HCT116 (cell line): ENCODE data around the gene KIR3DL3. TPM values are rescaled to one million over a fixed set of nuclear protein-coding genes. Genes with fewer than 3 reads are reported as not detected.
"Not testable (repeated sequence)": the region's sequence is repeated elsewhere in the genome, so short reads cannot be mapped to it uniquely, and the experiment has no call there.

Source experiments
- ATAC-seq: fragments of 200-7000 bp; cut with Tn5 transposase; 2 replicates; pipeline ENCODE4 v1.9.1; 2020; ENCODE audit warnings: mild to moderate bottlenecking, moderate library complexity
- BruUV-seq: library from RNA; stranded (reverse); fragments of 400-500 nt; replicated peaks from 2 replicates; lab custom pipeline; 2021; lab: Mats Ljungman, UMichigan
- CTCF ChIA-PET: fragments of 300-600 bp; sonication (Branson Sonifier 250); formaldehyde crosslinking; loops from one replicate; lab custom pipeline; 2021; ENCODE audit warnings: antibody characterized with exemption; lab: Charles Lee
- POLR2A ChIA-PET: fragments of 300-600, 350-600 bp; sonication (Branson Sonifier 250); formaldehyde crosslinking; loops from one replicate; lab custom pipeline; 2021; ENCODE audit warnings: antibody characterized with exemption; lab: Charles Lee
- RAD21 ChIA-PET, 2 experiments: fragments of 300-600 bp; sonication (Branson Sonifier 250); formaldehyde crosslinking; loops; one replicate each; lab custom pipeline; 2023; ENCODE audit warnings: low total read pairs in 2 of 2; ENCODE audit not compliant: uncharacterized antibody in 2 of 2, unreplicated experiment in 2 of 2, low non-redundant PET in 1 of 2; lab: Charles Lee
- DNase-seq: peaks from one replicate; pipeline ENCODE4 v3.0.0-alpha.2; 2010; ENCODE audit warnings: low read depth, low spot score
- H2AFZ ChIP-seq: fragments of 200-600 bp; shearing (Covaris generic), sonication (generic); 2 replicates; pipeline ENCODE4 v1.6.1; 2017; ENCODE audit warnings: low read depth, mixed run types, mixed read lengths, antibody characterized with exemption, low read length; ENCODE audit not compliant: poor library complexity, severe bottlenecking
- H3K27ac ChIP-seq: 2 replicates; pipeline ENCODE4 v1.5.1; 2012; ENCODE audit warnings: low read depth, low read length
- H3K27me3 ChIP-seq: fragments of 200-600 bp; sonication (generic); 2 replicates; pipeline ENCODE4 v1.6.1; 2016; ENCODE audit warnings: mixed run types, low read length, mixed read lengths; ENCODE audit not compliant: insufficient read depth
- H3K36me3 ChIP-seq, 2 experiments: fragments of 200-500 bp in 1 of 2; fragments of 200-600 bp in 1 of 2; sonication (Bioruptor generic) in 1 of 2; sonication (generic) in 1 of 2; 2 replicates each; pipeline versions ENCODE4 v1.5.1 to v1.6.1; 2014 to 2016; ENCODE audit warnings: low read length in 2 of 2, inconsistent platforms in 1 of 2, mixed read lengths in 1 of 2, mixed run types in 1 of 2; ENCODE audit not compliant: insufficient read depth in 2 of 2, control insufficient read depth in 1 of 2
- H3K4me1 ChIP-seq, 2 experiments: fragments of 200-600 bp in 1 of 2; sonication (generic) in 1 of 2; 2 replicates each; pipeline versions ENCODE4 v1.5.1 to v1.6.1; 2012 to 2017; ENCODE audit warnings: low read length in 2 of 2, inconsistent platforms in 1 of 2, mild to moderate bottlenecking in 1 of 2, mixed read lengths in 1 of 2, mixed run types in 1 of 2, moderate library complexity in 1 of 2; ENCODE audit not compliant: insufficient read depth in 2 of 2, control insufficient read depth in 1 of 2
- H3K4me2 ChIP-seq: fragments of 200-600 bp; sonication (generic); 2 replicates; pipeline ENCODE4 v1.6.1; 2017; ENCODE audit warnings: mixed run types, low read length, mixed read lengths
- H3K4me3 ChIP-seq, 2 experiments: fragments of 200-600 bp in 1 of 2; sonication (generic) in 1 of 2; replicated peaks in 1 of 2; 2 replicates each; pipeline ENCODE4 v1.5.1; 2011 to 2016; ENCODE audit warnings: low read length in 2 of 2, control low read depth in 1 of 2, low read depth in 1 of 2, mild to moderate bottlenecking in 1 of 2, mixed read lengths in 1 of 2, mixed run types in 1 of 2
- H3K79me2 ChIP-seq: fragments of 200-600 bp; sonication (generic); 2 replicates; pipeline ENCODE4 v1.6.1; 2017; ENCODE audit warnings: mild to moderate bottlenecking, mixed run types, low read length, moderate library complexity, mixed read lengths; ENCODE audit not compliant: insufficient read depth
- H3K9ac ChIP-seq: fragments of 200-600 bp; sonication (generic); 2 replicates; pipeline ENCODE4 v1.6.1; 2016; ENCODE audit warnings: low read length, mixed read lengths
- H3K9me2 ChIP-seq: fragments of 200-600 bp; sonication (generic), shearing (Covaris generic); 2 replicates; pipeline ENCODE4 v1.6.1; 2017; ENCODE audit warnings: mixed run types, mild to moderate bottlenecking, moderate library complexity; ENCODE audit not compliant: insufficient read depth
- H3K9me3 ChIP-seq, 2 experiments: fragments of 200-500 bp in 1 of 2; fragments of 200-600 bp in 1 of 2; sonication (Bioruptor generic) in 1 of 2; sonication (generic) in 1 of 2; 2 replicates each; pipeline ENCODE4 v1.6.1; 2014 to 2017; ENCODE audit warnings: low read length in 2 of 2, mixed read lengths in 2 of 2, inconsistent platforms in 1 of 2, low read depth in 1 of 2, mild to moderate bottlenecking in 1 of 2, mixed run types in 1 of 2, moderate library complexity in 1 of 2; ENCODE audit not compliant: control insufficient read depth in 1 of 2, insufficient read depth in 1 of 2
- H4K20me1 ChIP-seq: fragments of 200-600 bp; sonication (generic), shearing (Covaris generic); 2 replicates; pipeline ENCODE4 v1.6.1; 2017; ENCODE audit warnings: mixed run types, mild to moderate bottlenecking, moderate library complexity; ENCODE audit not compliant: insufficient read depth
- CBX3 ChIP-seq: IDR thresholded peaks from 2 replicates; pipeline ENCODE4 v1.6.1; 2012; ENCODE audit warnings: low read depth
- ELF1 ChIP-seq: IDR thresholded peaks from 2 replicates; pipeline ENCODE4 v1.6.1; 2012; ENCODE audit warnings: low read depth, borderline replicate concordance
- EZH2phosphoT487 ChIP-seq: fragments of 200-600 bp; IDR thresholded peaks from 2 replicates; pipeline ENCODE4 v1.6.1; 2018; ENCODE audit warnings: antibody characterized with exemption, borderline replicate concordance
- POLR2AphosphoS5 ChIP-seq: IDR thresholded peaks from 2 replicates; pipeline ENCODE4 v1.6.1; 2011; ENCODE audit warnings: mild to moderate bottlenecking, low read depth, low read length, moderate library complexity
- SIN3A ChIP-seq: IDR thresholded peaks from 2 replicates; pipeline ENCODE4 v1.6.1; 2012; ENCODE audit warnings: low read depth
- TCF7L2 ChIP-seq: IDR thresholded peaks from 2 replicates; pipeline ENCODE4 v1.7.0; 2011; ENCODE audit warnings: borderline replicate concordance, inconsistent platforms; ENCODE audit not compliant: insufficient read depth, insufficient read length; ENCODE audit errors: extremely low read depth
- ZBTB33 ChIP-seq: IDR thresholded peaks from 2 replicates; pipeline ENCODE4 v1.6.1; 2011; ENCODE audit warnings: mild to moderate bottlenecking, low read length, moderate library complexity; ENCODE audit not compliant: insufficient replicate concordance; ENCODE audit errors: extremely low read depth
- intact Hi-C: fragments of 100-400 bp; cut with micrococcal nuclease; formaldehyde crosslinking; loops from 2 replicates; pipeline ENCODE4 v1.10.0; 2022
- total RNA-seq: library from RNA; stranded (reverse); gene quantifications from one replicate; pipeline ENCODE4 v1.2.1, GENCODE V29; 2021; ENCODE audit not compliant: unreplicated experiment

KIR3DL3 gene
- total RNA-seq, 1 experiment from 2014 or later, result not detected

- TF ChIP-seq POLR2AphosphoS5 (no peak), EZH2phosphoT487 (no peak), SIN3A (no peak), ZBTB33 (no peak)
These were observed 14.5 kb downstream of the KIR3DL3 start (continued) for GRCh38 chr19:54738715-54739114.

GRCh38 chr19:54739587-54740497, 15.6 kb downstream of the KIR3DL3 start:
- no peak for TF ChIP-seq CBX3
- TF ChIP-seq SIN3A, result no peak
- no peak for TF ChIP-seq TCF7L2
- TF ChIP-seq ELF1, result no peak
- TF ChIP-seq ZBTB33, result no peak
- ATAC-seq, result no peak
- Histone ChIP-seq H3K27me3 (no peaks in the 10 kb centered on the region), H3K79me2 (no peaks in the 10 kb centered on the region), H2AFZ (no peak overlapping the region), H3K9me3 (no peaks in the 10 kb centered on the region), H4K20me1 (no peaks in the 10 kb centered on the region), H3K4me3 (no peak overlapping the region), H3K9me2 (no peaks in the 10 kb centered on the region), H3K4me1 (no peaks in the 10 kb centered on the region), H3K36me3 (no peaks in the 10 kb centered on the region), H3K27ac (no peak overlapping the region), H3K4me2 (no peak overlapping the region), H3K9ac (no peak overlapping the region)
- ChIA-PET RAD21 (no interaction called here), CTCF (no interaction called here), POLR2A (no interaction called here)
- DNase-seq, result no peak
- no TSS peak for BruUV-seq
- intact Hi-C loops, result no loop called here

GRCh38 chr19:54741950-54742349, 17.7 kb downstream of the KIR3DL3 start:
- H3K4me2 ChIP-seq, H3K79me2 ChIP-seq, H2AFZ ChIP-seq, H3K27ac ChIP-seq, H3K27me3 ChIP-seq, H3K4me1 ChIP-seq, H3K9me3 ChIP-seq, H3K36me3 ChIP-seq, POLR2A ChIA-PET, H3K9ac ChIP-seq, H3K9me2 ChIP-seq, intact Hi-C loops, RAD21 ChIA-PET, H3K4me3 ChIP-seq, ATAC-seq, DNase-seq, BruUV-seq, CTCF ChIA-PET, H4K20me1 ChIP-seq: not testable (repeated sequence)
